Liver (tissue), 9 donors: ENCODE results near the gene GALR2. TPM values are rescaled to one million over a fixed set of nuclear protein-coding genes. Genes with fewer than 3 reads are reported as not detected.

Experiments used
- DNase-seq: peaks from one replicate; pipeline ENCODE4 v3.0.0-alpha.2; 2017; ENCODE audit warnings: low spot score
- H3K27ac ChIP-seq, 2 donors: one replicate each; pipeline ENCODE4 v1.7.0; 2013; ENCODE audit warnings: inconsistent platforms in 2 of 2, low read length in 2 of 2, control low read depth in 1 of 2, low read depth in 1 of 2, mild to moderate bottlenecking in 1 of 2
- H3K27me3 ChIP-seq, 4 donors: one replicate each; pipeline versions ENCODE4 v1.6.1 to v1.7.0; 2013; ENCODE audit warnings: low read length in 3 of 4, inconsistent platforms in 1 of 4, mild to moderate bottlenecking in 1 of 4, moderate library complexity in 1 of 4; ENCODE audit not compliant: control insufficient read depth in 4 of 4, insufficient read depth in 4 of 4
- H3K36me3 ChIP-seq, 4 donors: one replicate each; pipeline versions ENCODE4 v1.6.1 to v1.7.0; 2013; ENCODE audit warnings: low read length in 3 of 4, mild to moderate bottlenecking in 3 of 4, low read depth in 1 of 4, moderate library complexity in 1 of 4; ENCODE audit not compliant: control insufficient read depth in 4 of 4, insufficient read depth in 3 of 4
- H3K4me1 ChIP-seq, 4 donors: one replicate each; pipeline versions ENCODE4 v1.6.1 to v1.7.0; 2013; ENCODE audit warnings: low read length in 3 of 4, mild to moderate bottlenecking in 3 of 4, moderate library complexity in 1 of 4; ENCODE audit not compliant: control insufficient read depth in 4 of 4, insufficient read depth in 4 of 4
- H3K4me3 ChIP-seq, 3 donors: one replicate each; pipeline versions ENCODE4 v1.6.1 to v1.7.0; 2013; ENCODE audit warnings: low read length in 3 of 3, control low read depth in 1 of 3, low read depth in 1 of 3, mild to moderate bottlenecking in 1 of 3
- H3K9ac ChIP-seq, 2 donors: one replicate each; pipeline ENCODE4 v1.7.0; 2013; ENCODE audit warnings: low read length in 2 of 2, mild to moderate bottlenecking in 2 of 2, moderate library complexity in 2 of 2, control low read depth in 1 of 2, low read depth in 1 of 2
- H3K9me3 ChIP-seq, 4 donors: one replicate each; pipeline versions ENCODE4 v1.6.1 to v1.7.0; 2013; ENCODE audit warnings: low read length in 3 of 4; ENCODE audit not compliant: control insufficient read depth in 4 of 4
- FOXA1 ChIP-seq: IDR thresholded peaks from 2 replicates; pipeline ENCODE4 v1.6.1; 2016; ENCODE audit warnings: antibody characterized with exemption
- GABPA ChIP-seq, 2 donors: IDR thresholded peaks in 1 of 2; conservative IDR thresholded peaks in 1 of 2; 2 replicates each; pipeline ENCODE4 v1.6.1; 2016; ENCODE audit warnings: antibody characterized with exemption in 2 of 2, mild to moderate bottlenecking in 1 of 2, moderate library complexity in 1 of 2
- TAF1 ChIP-seq: conservative IDR thresholded peaks from 2 replicates; pipeline ENCODE4 v1.6.1; 2016; ENCODE audit warnings: antibody characterized with exemption, mild to moderate bottlenecking
- YY1 ChIP-seq: IDR thresholded peaks from 2 replicates; pipeline ENCODE4 v1.6.1; 2016; ENCODE audit warnings: antibody characterized with exemption, mild to moderate bottlenecking
- WGBS: extraction: QIAGEN DNeasy Blood & Tissue Kit; methylation state at CpG from one replicate; pipeline ENCODE4 v1.1.7; 2013; 5-methylcytosine and 5-hydroxymethylcytosine counted together
- polyA plus RNA-seq, 2 donors: library from polyadenylated mRNA; stranded (reverse) in 1 of 2; unstranded in 1 of 2; fragments of 200-250 nt in 1 of 2; fragments of >200 nt in 1 of 2; fragmentation: Nextera tagmentation in 1 of 2; extraction: Ambion mirVana in 1 of 2; gene quantifications; one replicate each; pipeline versions ENCODE4 v1.2.1 to v1.2.3, GENCODE V29; 2013 to 2015
- total RNA-seq, 2 donors: library from RNA; depleted of rRNA; stranded (reverse); fragments of >200 nt; gene quantifications; one replicate each; pipeline ENCODE4 v1.2.3, GENCODE V29; 2014
- TF ChIP-seq, protein P1 (sequence below): IDR thresholded peaks from 2 replicates; pipeline ENCODE4 v1.6.1; 2016; ENCODE audit warnings: antibody characterized with exemption
- TF ChIP-seq, protein P2 (sequence below): fragments of 150-350 bp; IDR thresholded peaks from 2 replicates; pipeline ENCODE4 v1.5.1; 2017; ENCODE audit warnings: improper control_type of control experiment, low read depth, low read length; ENCODE audit not compliant: missing input control
- TF ChIP-seq, protein P3 (sequence below): IDR thresholded peaks from 2 replicates; pipeline ENCODE4 v1.6.1; 2016; ENCODE audit warnings: antibody characterized with exemption, mild to moderate bottlenecking
- donor health status: healthy.
- donor health status: healthy.
- donor health status: healthy.
- donor health status: healthy.
- donor health status: healthy.

The GALR2 gene
- total and polyA plus RNA-seq, 4 donors = 0.08 to 0.22 (median 0.14) TPM; not detected in 1

DNA sequence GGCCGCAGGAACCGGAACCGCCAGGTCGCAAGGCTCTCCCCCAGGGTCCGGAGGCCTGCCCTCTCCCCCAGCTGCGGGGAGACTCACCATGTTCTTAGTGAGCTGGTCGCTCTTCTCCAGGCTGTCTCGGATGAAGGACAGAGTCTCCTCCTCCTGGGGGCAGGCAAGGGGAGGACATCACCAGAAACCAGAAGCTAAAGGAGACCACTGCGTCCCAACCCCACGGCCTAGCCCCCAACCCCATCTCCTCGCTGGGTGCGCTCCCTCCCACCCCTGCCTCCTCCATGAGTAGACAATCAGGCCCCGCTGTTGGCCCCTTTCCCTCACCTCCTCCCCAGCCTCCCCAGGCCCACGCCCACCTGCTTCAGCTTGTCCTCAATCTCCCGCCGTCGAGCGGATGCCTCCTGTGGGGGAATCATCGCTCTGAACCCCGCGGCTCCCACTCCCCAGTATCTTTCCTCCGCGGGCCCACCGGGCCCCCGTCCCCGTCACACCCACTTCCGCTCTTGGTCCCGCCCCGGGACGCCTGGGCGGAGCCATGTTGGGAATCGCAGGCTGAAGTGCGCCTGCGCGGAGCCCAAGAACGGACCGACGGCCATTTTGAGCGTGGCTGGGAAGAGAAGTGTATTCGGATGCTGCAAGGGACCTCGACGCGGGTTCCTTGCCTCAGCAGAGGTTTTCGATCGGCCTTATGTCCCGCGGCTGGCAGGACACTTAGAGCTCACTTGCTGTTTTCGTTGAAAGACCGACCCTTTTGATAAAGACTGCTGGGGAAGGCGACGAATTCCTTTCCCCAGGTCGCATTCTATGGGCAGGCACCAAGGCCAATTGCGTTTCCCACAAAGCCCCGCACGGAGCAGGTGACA is 28.9 kb downstream of the GALR2 start, which contains the start of gene EXOC7:
EXOC7 (minus strand) TSS at position 514 of the 866 bp plus-strand sequence; CDS start at position 419, 95 bp downstream.
- Histone ChIP-seq H3K36me3 (peaks cover 8 to 19% (median 12%) of the 10 kb centered on the region in 4 donors), H3K9me3 (no peaks in the 10 kb centered on the region), H3K4me1 (peaks cover 3 to 14% (median 8%) of the 10 kb centered on the region in 4 donors), H3K27ac (peak within 1 kb of the TSS; percentile 17 to 61), H3K27me3 (no peaks in the 10 kb centered on the region), H3K9ac (peak within 1 kb of the TSS; percentile 53 to 61), H3K4me3 (peak within 1 kb of the TSS; percentile 76 to 96 (median 94))
- DNase-seq = peak; percentile 96
- 5% methylated on average over 55 of the region's 55 CpGs for WGBS
- TF ChIP-seq, protein P1, sequence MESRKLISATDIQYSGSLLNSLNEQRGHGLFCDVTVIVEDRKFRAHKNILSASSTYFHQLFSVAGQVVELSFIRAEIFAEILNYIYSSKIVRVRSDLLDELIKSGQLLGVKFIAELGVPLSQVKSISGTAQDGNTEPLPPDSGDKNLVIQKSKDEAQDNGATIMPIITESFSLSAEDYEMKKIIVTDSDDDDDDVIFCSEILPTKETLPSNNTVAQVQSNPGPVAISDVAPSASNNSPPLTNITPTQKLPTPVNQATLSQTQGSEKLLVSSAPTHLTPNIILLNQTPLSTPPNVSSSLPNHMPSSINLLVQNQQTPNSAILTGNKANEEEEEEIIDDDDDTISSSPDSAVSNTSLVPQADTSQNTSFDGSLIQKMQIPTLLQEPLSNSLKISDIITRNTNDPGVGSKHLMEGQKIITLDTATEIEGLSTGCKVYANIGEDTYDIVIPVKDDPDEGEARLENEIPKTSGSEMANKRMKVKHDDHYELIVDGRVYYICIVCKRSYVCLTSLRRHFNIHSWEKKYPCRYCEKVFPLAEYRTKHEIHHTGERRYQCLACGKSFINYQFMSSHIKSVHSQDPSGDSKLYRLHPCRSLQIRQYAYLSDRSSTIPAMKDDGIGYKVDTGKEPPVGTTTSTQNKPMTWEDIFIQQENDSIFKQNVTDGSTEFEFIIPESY = peak; percentile 74
- TF ChIP-seq GABPA (IDR thresholded peaks at IDR 0.05 in 1 of 2, conservative IDR thresholded peaks at IDR 0.05 in 1 of 2) (peak in 1 of 2 donors; percentile 87), YY1 (peak; percentile 99)
- TF ChIP-seq, protein P2, sequence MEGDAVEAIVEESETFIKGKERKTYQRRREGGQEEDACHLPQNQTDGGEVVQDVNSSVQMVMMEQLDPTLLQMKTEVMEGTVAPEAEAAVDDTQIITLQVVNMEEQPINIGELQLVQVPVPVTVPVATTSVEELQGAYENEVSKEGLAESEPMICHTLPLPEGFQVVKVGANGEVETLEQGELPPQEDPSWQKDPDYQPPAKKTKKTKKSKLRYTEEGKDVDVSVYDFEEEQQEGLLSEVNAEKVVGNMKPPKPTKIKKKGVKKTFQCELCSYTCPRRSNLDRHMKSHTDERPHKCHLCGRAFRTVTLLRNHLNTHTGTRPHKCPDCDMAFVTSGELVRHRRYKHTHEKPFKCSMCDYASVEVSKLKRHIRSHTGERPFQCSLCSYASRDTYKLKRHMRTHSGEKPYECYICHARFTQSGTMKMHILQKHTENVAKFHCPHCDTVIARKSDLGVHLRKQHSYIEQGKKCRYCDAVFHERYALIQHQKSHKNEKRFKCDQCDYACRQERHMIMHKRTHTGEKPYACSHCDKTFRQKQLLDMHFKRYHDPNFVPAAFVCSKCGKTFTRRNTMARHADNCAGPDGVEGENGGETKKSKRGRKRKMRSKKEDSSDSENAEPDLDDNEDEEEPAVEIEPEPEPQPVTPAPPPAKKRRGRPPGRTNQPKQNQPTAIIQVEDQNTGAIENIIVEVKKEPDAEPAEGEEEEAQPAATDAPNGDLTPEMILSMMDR = no peak

DNA sequence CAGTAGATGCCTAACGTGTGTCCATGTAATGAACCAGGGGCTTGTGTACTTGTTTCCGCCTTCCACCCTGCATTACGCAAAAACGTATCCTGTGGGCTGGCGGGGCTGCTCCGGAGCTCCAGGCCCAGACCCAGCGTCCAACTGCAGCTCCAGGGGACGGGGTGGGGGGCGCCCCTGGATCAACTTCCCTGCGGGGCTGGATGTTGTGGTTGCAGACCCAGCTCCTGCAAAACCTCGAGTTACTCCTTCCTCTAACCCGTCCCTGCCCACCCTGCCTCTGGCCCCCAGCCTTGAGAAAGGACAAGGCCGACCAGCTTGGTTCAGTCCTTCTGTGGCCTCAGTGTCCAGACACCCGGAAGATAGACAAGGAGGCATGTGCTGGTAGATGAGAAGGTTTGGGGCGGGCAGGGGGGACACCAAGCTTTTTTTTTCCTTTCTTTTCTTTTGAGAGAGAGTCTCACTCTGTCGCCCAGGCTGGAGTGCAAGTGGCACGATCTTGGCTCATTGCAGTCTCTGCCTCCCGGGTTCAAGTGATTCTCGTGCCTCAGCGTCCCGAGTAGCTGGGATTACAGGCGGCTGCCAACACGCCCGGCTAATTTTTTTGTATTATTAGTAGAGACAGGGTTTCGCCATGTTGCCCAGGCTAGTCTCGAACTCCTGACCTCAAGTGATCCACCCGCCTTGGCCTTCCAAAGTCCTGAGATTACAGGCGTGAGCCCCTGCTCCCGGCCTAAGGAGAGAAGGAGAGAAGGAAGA is 29.7 kb downstream of the GALR2 start:
- no peaks in the 10 kb centered on the region for H3K27me3 ChIP-seq
- WGBS = 84% methylated on average over 29 of the region's 29 CpGs
- peak overlapping the region in 1 of 2 donors; percentile 53 for H3K9ac ChIP-seq
- peak overlapping the region; percentile 76 to 96 (median 94) for H3K4me3 ChIP-seq
- peaks cover 3 to 14% (median 8%) of the 10 kb centered on the region in 4 donors for H3K4me1 ChIP-seq
- no peak for DNase-seq
- H3K36me3 ChIP-seq = peaks cover 8 to 17% (median 12%) of the 10 kb centered on the region in 4 donors
- H3K9me3 ChIP-seq = no peaks in the 10 kb centered on the region
- TF ChIP-seq TAF1 = no peak
- no peak for TF ChIP-seq FOXA1
- TF ChIP-seq, protein P3, sequence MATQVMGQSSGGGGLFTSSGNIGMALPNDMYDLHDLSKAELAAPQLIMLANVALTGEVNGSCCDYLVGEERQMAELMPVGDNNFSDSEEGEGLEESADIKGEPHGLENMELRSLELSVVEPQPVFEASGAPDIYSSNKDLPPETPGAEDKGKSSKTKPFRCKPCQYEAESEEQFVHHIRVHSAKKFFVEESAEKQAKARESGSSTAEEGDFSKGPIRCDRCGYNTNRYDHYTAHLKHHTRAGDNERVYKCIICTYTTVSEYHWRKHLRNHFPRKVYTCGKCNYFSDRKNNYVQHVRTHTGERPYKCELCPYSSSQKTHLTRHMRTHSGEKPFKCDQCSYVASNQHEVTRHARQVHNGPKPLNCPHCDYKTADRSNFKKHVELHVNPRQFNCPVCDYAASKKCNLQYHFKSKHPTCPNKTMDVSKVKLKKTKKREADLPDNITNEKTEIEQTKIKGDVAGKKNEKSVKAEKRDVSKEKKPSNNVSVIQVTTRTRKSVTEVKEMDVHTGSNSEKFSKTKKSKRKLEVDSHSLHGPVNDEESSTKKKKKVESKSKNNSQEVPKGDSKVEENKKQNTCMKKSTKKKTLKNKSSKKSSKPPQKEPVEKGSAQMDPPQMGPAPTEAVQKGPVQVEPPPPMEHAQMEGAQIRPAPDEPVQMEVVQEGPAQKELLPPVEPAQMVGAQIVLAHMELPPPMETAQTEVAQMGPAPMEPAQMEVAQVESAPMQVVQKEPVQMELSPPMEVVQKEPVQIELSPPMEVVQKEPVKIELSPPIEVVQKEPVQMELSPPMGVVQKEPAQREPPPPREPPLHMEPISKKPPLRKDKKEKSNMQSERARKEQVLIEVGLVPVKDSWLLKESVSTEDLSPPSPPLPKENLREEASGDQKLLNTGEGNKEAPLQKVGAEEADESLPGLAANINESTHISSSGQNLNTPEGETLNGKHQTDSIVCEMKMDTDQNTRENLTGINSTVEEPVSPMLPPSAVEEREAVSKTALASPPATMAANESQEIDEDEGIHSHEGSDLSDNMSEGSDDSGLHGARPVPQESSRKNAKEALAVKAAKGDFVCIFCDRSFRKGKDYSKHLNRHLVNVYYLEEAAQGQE = no peak
- no peak for TF ChIP-seq GABPA (IDR thresholded peaks at IDR 0.05 in 1 of 2, conservative IDR thresholded peaks at IDR 0.05 in 1 of 2)
- TF ChIP-seq, protein P2 = no peak
- no peak for TF ChIP-seq YY1
- peak overlapping the region; percentile 17 to 61 for H3K27ac ChIP-seq
